SKM-1 treated with dmso at 0.1 percent for 144 hours (cell line): ENCODE results near the gene FBXL7.

ENCODE experiments used
- DNase-seq: peaks from one replicate; lab custom pipeline; 2025; ENCODE audit not compliant: unreplicated experiment; lab: John Stamatoyannopoulos, UW

FBXL7 gene

DNA sequence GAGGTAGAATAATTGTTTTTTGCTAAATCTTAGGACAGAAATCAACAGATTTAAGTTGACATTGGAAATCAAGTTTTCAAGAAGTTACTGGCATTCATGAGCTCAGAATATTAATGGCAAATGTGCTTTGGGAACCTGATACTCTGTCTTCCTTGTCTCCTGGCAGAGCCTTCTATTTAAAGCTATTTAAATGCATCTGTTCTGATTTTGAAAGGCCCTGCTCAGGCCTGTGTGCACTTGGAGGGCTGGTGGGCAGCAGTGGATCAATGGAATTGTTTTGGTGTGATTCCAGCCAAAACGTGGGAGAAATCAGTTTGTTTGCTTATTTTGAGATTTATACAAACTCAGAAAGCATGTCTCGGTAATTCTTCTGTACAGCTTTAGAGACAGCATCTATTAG, 38.5 kb downstream of the FBXL7 start:
- DNase-seq, result no peak

DNA sequence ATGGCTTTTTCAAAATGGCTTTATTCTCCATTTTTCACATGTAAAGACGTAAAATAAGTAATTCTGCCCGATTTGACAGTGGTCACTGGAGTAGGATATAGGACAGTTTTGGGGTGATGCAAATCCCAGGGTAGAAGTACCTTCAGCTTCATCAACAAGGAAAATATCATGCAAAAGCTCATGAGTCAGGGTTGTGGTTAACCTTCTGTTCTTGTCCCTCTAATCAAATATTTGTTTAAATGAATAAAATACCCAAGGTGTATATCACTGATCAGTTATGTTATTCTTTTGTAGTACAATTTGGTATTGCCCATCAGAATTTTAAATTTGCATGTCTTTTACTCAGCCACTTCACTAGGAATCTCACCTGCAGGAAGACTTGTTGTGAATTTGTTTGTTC, 40.0 kb downstream of the FBXL7 start:
- DNase-seq, result no peak

DNA sequence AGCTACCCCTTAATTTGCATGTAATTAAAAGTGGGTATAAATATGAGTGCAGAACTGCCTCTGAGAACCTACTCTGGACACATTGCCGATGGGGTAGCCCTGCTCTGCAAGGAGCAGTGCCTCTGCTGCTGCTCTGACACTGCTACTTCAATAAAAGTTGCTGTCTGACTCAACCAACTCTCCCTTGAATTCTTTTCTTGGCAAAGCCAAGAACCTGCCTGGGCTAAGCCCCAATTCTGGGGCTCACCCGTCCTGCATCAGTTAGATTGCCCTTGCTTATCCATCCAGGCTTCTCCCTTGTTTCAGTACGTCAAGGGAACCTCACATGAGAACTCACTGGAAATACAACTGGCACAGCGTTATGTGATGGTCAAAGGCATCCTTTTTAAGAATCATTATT, 44.1 kb downstream of the FBXL7 start:
- DNase-seq, result no peak

DNA sequence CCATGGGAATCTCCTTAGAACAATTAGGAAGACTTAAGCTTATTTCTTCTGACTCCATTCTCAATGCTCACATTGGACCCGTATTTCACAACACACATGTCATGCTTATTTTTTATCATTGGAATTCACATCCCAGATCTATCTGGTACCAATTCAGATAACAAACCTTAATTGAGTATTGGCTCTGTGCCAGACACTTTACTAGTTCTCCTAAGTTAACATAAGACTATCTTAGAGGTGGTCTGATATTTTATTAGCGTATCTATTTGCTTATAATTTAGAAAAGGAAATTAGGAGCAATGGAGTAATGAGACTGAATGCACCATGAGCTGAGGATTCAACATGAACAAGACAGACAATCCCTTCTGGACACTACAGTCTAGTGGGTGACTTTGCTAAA, 45.1 kb downstream of the FBXL7 start:
- DNase-seq, result no peak

DNA sequence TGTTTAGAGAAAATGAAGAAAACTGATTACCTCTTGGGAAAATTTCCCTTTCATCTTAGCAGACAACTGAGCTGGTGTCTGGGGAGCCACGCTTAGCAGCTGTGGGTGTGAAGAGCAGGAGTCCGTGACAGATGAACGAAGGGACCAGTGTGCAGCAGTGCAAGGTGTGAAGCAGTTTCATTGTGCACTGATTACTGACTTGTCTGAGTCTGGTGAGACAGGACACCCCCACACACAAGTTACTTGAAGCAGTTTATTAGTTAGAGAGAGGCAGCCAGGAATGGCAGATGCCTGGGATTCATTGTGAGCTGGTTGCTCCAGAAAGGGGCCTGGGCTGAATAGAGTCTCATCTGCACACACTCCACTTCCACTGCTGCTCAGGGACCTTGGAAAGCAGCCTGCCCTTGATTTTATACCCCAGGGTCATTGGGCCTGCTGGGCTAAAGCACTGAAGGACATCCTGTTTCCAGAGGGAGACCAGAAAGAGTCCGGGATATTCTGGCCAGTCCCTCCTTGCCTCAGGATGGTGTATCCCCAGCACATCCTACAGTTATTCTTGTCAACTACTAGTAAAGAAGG, 47.4 kb downstream of the FBXL7 start:
- DNase-seq, result no peak

DNA sequence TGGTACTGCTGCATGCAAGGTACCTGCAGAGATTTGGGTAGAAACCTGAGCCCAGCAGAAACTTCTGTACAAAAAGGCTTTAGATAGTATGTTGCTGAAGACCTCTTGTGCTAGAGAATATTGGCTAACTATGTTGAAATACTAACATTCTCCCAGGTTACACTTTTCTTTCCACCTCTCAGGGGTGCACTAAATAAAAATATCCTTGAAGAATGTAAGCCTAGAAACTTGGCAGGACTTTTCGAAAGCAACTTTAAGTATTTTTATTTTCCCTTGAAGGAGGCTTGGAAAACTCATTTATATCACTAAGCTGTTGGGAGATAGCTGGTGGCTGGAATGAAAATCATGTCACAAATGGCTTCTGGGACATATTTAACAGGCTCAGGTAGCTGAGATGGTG, 50.0 kb downstream of the FBXL7 start:
- no peak for DNase-seq

DNA sequence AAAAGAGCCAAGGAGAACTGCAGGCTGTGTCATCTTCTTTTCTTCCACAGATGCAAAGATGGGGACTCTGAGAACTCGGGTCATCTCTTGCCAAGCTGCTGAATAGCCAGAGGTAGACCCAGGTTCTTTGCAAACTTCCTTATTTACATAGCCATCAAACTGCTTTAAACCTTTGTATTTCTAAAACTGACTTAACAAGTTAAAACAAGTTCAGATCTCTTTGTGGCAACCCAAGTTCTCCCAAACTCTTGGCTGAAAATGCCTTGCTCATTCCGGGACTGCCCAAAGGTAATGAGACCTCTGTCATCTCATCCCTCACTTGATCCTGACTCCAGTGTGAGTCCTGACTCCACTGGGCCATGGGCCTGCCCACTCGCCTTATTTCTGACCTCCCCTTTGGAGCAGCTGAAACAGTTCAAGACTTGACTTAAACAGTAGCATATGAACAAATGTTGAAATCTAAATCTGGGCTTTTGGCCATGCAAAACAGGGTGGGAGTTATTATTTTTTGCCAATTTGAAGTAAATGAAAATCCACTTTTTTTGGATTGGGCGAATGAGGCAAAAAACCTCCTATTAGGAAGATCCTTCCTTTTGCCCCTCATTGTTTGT, 50.6 kb downstream of the FBXL7 start:
- DNase-seq, result no peak

DNA sequence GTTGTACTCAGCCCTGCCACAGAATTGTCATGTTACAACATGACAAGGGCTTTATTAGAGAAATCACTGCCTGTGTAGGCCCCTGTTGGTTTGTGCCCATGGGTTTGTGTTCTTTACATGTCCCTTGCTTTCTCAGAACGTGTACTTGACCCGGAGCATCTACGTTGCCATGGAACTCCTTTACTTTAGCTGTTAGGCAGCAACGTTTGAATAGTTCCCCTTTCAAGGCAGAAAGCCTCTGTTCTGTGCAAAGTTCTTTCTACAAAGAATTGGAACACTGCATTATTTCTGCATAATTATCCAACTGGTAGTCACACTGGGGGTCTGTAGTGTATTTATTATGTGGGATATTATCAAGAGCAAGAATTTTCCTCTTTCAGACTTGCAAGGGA, 51.1 kb downstream of the FBXL7 start:
- DNase-seq, result no peak

DNA sequence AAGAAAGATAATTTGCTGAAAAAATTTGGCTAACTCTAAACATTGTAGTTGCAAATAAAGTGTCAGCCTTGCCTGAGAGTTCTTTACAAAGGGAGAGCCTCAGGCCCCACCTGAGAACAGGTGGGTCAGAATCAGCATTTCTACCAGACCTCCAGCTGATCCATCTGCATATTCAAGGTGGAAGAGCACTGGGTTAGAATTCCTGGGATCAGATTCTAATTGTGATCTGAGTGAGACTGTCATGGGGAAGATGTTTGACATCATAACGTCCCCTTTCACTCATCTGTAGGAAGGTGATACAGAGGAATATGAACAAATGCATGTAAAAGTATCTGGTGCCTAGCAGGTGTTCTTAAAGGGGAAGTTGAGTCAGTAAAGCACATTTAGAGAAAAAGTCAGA, 54.6 kb downstream of the FBXL7 start:
- DNase-seq, result no peak

DNA sequence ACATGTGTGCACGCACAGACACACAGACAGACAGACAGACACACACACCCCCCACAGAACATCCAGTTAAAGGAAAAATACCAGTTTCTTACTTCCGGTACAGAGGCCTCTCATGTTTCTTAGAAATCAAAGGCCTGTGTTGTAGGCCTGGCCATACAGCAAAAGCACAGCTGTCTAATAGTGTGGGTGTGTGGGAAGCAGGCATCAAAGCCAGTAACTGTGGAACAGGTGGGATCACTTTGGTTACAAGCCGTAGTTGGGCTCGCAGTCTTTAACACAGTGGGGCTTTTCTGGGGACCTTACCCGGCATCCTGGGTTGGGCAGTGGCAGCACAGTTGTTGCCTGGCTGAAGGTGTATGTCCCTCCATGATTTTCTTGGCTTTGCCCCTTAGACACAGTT, 55.2 kb downstream of the FBXL7 start:
- DNase-seq, result no peak

DNA sequence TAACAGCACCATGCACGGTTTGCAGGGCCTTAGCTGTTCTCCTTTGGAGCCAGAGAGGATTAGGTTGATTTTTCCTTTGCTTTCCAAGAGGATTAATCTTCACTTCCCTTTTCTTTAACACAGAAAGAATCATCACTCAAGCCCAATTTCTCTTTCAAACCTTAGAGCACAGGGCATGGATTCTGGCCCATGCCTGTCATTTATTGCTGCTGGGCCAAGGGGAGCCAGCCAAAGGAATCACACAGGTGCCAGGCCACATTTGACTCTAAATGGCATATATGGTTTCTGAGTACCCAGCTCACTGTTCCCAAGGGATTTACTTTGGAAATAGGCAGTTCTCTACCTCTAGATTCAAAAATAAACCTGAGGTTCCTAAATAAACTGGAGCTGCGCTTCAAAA, 58.3 kb downstream of the FBXL7 start:
- no peak for DNase-seq

DNA sequence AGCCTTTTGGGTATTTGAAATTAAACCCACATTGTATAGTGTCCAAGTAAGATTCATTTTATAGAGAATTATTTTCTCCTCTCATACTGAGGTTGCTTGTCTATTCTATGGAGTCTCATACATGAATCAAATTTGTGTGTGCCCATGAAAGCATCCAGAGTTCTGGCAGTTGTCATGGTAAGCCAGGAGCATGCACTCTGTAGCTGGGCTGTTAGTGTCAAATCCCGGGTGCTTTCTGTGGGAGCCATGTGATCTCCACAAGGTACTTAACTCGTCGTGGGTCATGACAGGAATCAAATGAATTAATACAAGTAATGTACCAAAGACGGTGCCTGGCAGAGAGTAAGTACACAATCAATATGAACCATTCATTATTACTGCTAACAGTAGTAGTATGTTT, 58.7 kb downstream of the FBXL7 start:
- no peak for DNase-seq

DNA sequence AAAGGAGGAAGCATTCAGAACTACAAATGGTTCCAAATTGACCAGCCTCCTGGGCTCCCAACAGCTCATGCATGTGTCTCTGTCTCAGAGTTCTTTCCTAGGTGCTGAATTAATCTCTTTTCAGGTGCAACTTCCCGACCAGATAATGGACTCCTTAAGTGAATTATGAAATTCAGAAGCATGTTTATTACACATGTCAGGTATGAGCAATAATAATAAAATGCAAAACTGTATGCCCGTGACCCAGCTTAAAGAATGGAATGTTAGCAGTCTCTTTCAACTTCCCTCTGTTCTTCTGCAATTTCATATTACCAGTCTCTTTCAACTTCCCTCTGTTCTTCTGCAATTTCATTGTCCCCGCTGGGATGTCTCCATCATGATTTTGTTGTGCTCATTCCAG, 60.4 kb downstream of the FBXL7 start:
- no peak for DNase-seq

DNA sequence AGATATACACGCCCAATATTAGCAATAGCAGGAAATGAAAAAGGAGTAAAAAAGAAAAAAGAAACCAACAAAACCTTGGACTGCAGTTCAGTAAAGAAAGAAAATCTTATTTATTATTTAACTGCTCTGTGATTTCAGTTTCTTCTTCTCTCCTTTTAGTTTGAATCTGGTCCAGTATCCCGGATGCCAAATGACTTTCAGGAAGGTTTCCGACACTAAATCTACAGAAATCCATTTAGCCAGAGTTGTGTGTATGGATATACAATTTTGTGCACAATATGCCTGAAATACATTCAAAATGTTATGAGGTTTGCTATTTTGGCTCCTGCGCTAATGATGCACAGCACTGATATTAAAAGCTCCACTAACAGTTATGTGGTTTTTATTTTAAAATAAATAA, 64.5 kb downstream of the FBXL7 start:
- no peak for DNase-seq

DNA sequence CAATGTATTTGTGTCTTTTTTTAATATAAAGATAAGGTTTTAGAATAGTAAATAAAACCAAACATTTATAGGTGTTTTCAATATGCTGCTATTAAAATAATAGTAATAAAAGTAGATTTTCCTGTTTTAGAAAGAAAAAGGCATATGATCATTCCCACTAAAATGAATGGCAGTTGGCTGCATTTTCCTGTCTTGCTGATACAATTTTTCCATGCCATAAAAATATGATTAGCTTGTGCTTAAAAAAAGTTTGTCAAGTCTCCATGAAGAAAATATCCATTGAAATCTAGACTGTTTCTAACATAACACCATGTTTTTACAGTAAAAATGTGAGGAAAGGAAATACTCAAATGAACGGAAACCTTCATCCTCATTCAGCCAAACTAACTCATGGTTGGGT, 65.0 kb downstream of the FBXL7 start:
- DNase-seq, result no peak

DNA sequence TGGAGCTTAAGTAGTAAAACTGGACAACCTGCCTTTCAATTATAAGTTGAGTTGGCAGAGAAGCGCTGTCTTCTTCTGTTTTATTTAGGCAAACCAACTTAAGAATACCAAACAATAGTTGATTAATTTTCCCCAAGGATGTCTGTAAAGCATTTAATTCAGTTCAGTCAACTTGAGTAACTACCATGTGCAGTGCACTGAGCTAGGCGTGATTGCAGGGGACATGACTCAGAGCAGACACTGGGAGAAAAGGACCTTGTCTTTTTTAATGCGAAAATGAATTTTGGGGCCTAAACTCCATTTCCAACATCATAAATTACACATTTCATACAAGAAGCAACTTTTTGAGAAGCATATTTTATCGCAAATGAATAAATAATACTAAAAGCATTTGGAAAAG, 66.3 kb downstream of the FBXL7 start:
- no peak for DNase-seq

DNA sequence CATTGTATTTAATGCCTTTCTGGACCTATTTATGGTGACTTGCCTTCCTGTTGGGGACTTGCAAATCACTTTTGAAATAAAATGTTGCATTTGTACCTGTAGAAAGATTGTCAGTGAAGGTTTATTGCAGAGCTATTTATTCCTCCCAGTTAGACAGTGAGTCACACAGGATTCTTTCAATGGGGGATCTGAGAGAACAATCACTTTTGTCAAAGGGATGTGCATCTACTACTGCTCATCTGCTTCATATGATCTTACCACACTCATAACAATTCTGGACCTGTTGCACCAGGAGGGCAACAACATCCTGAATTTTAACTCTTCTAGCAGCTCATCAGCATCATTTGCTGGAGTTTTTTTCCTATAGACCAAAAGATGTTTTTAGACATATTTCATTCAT, 66.8 kb downstream of the FBXL7 start:
- no peak for DNase-seq

DNA sequence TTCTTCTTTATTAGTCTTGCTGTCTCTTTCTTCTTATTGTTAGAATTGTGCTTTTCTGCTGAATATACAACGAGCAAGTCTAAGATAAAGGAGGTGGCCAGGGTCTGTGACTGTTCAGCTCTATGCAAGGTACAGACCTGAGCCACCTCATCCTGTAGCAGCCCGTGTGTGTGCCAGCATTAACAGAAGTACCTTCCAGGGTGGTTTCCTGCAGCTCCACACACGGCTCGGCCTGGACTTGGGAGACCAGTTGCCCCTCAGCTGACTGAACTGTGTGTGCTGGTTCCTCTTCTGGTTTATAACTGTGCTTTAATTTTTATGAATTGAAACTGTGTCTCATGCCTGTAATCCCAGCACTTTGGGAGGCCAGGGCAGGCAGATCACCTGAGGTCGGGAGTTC, 70.5 kb downstream of the FBXL7 start:
- no peak for DNase-seq

DNA sequence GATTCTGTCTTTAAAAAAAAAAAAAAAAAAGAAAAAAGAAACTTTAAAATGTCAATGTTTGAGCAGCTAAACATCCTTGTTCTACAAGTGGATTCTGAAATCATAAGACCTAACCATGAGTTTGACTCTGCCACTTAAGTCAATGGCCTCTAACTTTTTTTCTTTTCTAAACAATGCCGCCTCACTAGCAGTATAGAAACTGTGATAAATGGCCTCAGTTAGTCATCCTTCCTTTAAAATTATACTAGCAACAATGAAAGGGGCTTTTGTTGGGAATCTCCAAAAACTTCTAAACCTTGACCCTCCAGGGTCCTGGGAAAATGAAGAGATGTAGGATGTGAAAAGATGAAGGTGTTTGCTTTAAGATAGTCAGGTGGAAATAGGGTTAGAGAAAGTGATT, 71.1 kb downstream of the FBXL7 start:
- no peak for DNase-seq

DNA sequence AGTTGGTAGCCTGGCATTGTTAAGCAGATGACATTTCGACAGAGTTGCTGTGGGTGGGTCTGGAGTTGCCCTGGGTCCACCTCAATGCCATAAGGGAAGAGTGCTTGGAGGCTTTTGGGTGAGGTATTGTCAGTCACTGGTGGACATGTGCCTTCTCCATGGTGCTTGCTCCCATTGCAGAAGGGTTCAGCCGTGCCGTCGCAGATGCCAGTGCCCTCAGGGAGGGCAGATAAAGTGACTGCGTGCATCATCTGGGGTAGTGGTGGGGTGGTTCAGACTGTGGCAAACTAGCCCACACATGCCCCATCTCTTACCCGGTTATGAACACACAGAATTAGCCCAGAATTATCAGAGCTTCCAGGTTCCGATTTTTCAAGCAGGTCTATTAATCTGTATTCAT, 71.6 kb downstream of the FBXL7 start:
- DNase-seq, result no peak

DNA sequence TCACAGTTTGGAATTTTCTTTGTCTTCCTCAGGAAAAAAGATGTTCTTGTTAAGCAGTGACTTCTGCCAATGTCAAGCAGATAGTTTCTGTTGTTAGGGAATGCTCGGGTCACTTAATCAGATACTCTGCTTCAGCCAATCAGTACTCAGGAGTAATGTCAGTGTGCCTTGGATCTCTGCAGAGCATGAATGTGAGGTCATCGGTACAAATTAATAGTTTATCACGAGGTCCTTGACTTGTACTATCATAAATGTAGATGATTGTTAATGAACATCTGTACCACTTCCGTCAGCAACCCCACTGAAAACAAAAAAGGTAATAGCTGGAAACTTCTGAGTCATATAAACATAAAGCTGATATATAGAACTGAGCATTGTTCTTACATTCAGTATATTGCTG, 73.6 kb downstream of the FBXL7 start:
- DNase-seq, result no peak

DNA sequence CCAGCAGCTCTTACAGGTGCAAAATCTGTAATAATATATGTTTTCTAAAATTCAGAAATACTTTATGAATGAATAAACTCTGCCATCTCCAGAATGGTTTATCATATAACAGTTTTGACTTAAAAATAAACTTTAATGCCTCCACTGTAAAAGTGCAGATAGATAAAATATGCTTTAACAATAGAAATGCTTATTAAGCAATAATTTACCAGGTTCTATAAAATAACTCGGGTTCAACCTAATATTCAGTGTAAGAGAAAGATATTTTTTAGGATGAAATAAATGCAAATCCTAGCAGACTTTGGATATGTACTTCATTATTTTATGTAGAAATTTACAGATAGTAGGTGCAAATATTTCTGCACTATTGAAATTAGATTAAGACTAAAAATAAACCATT, 74.1 kb downstream of the FBXL7 start:
- no peak for DNase-seq

DNA sequence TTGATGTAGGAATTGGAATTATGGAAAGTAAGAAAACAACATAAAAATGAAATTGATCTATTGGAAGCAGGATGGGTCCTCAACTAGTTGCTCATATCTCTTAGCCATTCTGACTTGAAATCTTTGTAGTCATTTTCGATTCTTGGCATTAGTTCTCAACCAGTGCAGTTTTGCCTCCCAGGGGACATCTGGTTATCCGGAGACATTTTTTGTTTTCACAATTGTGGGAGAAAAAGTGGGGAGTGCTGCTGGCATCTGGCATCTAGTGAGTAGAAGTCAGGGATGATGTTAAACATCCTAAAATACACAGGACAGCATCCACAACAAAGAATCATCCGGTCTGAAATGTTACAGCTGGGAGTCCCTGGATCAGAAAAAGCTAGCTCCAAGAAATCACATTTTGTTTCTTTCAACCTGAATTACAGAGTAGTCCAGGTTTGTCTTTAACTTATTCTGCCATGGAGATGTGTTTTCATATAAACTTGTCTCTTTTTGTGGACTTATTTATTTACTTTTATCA, 74.9 kb downstream of the FBXL7 start:
- no peak for DNase-seq
